Articular chondrocyte of knee joint (primary cell): ENCODE measurements around the gene NEDD4L. TPM values are rescaled to one million over a fixed set of nuclear protein-coding genes. Genes with fewer than 3 reads are reported as not detected.

Source experiments
- small RNA-seq: library from RNA; depleted of rRNA; stranded (forward); fragments of <200 nt; gene quantifications from one replicate; pipeline ENCODE3, GENCODE V24; 2012
- total RNA-seq: library from RNA; depleted of rRNA; stranded (reverse); fragments of >200 nt; gene quantifications from 2 replicates; pipeline ENCODE4 v1.2.3, GENCODE V29; 2012

NEDD4L gene
- 42.2 and 91.7 TPM in 2 replicates for total RNA-seq

DNA sequence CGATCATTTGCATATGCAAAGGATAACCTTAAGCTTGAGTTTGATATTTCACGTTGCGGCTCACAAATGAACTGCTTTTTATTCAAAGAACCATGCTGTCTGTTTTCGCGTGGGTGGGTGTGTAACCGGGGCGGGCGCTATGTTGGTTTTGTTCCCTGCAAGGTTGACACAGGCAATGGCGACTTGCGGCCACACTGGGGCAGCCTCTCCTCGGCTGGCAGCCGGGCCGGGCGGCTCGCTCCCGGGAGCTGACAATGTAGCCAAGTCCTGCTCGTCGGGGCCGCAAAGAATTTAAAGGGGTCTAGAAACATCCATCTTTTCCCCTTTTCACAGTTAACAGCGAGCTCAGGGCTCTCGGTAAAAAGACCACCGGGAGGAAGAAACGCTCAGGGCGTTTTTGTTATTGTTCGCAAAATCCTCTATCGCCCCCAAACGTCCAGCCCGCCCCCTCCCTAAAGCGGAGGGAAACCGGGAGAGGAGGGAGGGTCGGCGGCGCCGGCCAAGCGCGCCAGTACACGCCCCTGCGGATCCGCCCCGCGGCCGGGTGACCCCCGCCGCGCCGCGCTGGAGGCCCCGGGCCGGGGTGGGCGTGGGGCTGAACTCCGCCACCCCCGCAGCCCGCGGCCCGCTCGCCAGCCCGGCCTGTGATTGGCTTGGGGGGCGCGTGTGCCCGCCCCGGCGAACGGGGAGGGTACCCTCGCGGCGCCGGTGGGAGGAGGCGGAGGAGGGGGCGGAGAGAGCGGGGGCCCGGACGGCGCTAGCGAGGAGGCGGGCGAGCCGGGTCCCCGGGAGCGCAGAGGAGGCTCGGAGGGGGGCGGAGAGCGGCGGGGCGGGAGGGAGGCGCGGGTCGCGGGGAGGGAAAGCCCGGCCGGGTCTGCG, at the start of gene NEDD4L:
Gene NEDD4L (plus strand): TSS at position 736 of the 879 bp plus-strand sequence. CDS start 435 bp downstream, outside the sequence.

Small RNA genes lying within 50 kb of the gene (small RNA-seq; reads per million reads assigned to genes)
- gene HMGN1P30 (not detected), gene MIR3591 (not detected)

Other genes starting within 250 kb of the NEDD4L start
- gene ATP8B1, start 240.9 kb upstream of the NEDD4L start, total RNA-seq = 40.2 and 46.7 TPM in 2 replicates